NCI-H345 (cell line): ENCODE results near the gene LRP1.

Experiments
- DNase-seq: peaks from one replicate; lab custom pipeline; 2025; lab: John Stamatoyannopoulos, UW

LRP1 gene

DNA sequence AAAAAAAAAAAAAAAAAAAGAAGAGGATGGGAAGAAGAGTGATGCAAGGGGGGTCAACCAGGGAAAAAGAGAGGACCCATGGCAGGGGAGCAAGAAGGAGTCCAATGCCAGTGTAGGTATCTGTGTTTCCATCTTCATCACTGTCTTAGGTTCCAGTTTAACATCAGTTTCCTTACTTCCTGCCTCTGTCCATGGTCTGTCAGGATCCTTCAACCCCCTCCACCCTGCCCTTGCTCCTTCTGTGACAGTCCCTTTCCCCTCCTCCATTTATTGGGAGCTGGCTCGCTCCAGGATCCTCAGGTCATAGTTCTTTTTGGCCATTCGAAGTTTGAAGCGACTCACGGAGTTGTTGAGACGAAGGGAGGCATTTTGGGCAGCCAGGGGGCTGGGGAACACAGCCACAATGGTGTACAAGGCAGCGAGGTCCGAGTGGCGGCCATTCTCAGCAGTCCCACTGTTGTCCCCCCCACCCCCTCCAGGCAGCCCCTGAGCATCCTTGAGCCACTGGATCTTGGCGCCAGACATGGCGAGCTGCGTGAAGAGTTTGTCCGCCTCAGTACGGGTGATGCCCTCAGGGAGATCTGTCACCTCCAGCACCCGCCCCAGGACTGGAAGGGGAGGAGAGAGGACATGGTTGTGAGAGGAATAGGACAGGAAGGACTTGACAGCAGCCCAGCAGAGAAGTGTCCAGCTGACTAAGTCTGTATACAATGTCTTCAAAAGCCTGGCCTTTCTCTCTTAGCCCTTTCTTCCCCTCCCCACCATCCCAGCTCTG, 126.4 kb downstream of the LRP1 start:
- DNase-seq = no peak

DNA sequence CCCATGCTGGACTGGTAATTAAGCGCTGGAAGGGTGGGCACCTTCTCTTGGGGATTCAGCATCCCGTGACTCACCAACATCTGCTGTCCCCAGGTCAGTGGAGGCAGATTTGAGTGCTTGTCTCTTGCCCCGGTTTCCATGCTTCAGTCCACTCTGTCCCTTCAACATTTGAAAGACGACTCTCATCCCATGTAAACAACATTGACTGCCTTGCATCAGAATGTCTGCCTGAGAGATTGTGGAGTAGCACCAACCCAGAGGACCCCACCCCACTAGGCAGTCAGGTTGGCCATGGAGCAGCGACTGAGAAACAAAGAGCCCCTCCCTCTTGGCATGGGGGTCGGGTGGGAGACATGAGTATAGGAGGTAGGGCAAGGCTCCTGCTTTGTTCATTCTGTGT, 127.6 kb downstream of the LRP1 start:
- DNase-seq = no peak

DNA sequence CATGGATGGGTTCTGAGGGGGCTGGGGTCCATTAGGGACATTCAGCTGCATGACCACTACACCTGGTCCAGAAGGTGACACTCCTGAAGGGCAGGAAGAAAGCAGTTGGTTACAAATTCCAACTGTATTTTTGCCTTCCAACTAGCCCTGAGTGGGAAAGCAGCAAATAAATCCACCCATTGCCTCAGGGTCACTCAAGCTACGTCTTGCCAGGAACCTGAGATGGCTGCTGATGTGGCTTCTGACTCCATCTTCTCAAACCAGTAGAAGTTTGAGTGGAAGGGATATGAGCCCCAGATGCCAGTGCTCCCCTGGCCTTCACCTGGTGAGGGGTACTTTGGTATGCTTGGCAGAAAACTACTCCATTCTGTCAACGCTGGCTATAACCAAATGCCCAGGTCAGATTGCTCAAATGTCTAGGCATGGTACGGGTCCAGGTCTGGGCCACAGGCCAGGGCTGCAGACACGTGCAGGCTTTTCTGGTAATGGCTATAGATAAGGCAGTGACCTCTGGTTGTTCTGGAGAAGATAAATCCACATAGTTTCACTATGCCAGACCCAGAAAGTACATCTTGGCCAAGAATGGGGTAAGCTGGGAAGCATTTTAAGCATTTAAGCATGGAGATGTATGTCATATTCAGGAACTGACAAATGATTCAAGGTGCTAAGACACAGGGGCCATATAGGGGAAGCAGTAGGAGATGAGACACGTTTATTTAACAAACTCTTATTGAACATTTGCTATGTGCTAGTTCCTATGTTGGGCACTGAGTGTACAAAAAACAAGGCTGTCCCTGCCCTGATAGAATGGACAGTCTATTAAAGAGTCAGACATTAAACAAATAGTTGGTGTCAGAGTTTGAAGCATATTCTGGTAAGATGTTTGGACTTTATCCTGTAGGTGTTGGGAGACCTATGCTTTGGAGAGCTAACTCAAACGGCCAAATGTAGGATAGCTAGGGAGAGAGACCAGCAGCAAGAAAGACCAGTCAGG, 131.0 kb downstream of the LRP1 start:
- DNase-seq = no peak

DNA sequence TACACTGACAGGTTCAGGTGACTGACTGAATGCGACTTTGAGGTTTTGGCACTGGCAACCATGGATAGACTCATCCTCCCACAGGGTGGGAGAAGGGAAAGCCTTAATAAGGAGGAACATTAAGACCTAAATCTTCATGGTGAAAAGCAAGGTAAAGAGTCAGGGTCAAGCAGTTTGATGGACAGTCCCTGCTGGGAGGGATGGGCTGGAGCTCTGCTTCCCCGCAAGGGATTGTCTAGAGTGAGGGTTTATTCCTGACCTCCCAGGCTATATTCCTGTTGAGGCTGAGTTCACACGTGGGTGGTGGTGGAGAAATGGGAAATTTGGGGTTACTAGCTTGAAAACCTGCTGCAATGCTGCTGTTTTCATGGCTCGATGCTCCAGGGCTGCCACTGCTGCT, 132.1 kb downstream of the LRP1 start:
- DNase-seq = no peak

DNA sequence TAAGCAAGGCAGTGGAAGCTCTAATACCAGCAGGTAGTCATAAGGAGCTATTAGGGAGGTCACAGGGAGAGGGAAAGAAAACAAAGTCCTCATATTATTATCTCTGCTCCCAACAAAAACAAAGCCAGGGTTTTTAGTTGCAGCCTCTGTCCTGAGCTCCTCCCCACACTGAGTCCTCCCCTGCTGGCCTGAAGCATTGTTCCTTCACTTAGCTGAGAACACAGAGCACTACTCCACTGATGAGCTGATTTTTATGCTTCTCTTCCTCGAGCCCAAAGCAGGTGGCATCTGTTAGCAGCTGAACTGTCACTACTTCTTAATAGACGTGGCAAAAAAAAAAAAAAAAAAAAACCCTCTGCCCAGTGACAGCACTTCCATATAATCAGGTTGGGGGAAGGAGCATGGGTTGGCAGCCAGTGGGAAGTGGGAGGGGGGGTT, 133.2 kb downstream of the LRP1 start:
- peak; percentile 77 for DNase-seq

DNA sequence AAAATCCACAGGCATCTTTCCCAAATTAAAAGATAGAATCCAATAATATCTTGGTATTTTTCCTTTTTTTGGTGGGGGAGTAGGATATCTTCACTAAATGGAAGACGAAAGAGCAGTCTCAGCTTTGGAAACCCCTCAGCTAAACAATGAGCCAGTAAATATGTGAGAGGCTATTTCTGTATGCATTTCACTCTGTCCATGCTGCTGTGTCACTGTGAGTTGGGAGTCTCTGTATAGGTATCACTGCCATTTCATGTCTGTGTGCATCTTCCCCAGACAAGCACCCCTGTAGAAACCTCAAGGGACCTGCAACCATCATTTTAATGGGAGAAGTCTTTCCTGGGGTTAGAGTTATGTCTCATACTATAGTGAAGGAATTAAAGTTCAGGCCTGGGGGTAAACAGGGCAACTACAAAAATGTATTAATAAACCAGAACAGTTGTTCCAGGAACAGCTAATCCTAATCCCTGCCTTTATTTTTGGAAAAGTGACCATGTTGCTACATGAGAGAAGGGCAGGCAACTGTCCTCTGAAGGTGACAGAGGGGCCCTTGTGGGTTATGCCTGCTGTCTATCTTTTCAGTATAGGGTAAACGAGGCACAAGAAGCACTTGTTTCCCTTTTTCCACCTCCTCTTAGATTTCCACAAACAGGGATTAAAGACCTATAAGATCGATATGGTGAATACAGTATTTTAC, 134.0 kb downstream of the LRP1 start:
- DNase-seq = no peak
